GM19324 (cell line): ENCODE measurements around the gene TSR3.

Source experiments
- ATAC-seq: cut with Tn5 transposase; IDR thresholded peaks from one replicate; pipeline ENCODE4 v1.9.1; 2021; ENCODE audit warnings: mild to moderate bottlenecking, moderate library complexity; ENCODE audit not compliant: unreplicated experiment, low FRiP score

Gene TSR3

DNA sequence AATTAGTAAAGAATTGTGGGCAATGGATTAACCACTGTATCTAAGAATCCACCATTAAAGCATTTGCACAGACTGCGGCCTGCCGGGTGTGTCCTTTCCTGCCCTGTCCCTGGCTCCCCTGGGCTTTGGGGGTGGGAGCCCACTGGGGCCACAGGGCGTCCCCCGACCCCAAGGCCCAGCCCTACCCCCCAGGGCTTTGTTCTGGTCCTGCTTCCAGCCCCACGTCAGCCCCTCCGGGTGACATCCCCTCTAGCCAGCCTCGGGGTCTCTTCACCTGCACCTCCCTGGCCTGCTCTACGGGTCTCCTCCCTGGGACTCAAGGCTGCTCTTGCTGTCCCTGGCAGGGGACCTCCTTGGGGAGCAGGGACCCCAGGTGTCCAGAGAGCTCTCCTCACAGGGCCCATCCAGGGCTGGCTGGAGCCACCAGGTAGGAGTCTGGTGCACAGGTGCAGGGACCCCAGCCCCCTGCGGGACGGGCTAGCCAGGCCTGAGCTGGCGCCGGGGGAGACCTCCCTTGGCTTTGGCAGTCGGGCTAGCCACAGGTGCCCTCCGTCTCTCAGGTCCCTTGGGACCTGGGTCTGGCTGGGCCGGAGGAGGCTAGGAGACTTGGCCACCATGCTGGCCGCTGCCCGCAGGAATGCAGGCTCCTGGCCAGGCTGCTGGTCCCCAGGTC lies 24.6 kb downstream of the TSR3 start:
- ATAC-seq = no peak

- no peak for ATAC-seq
Measured at GRCh38 chr16:1326391-1326790, 25.3 kb downstream of the TSR3 start.

- no peak for ATAC-seq
Measured at GRCh38 chr16:1325673-1326371, 25.9 kb downstream of the TSR3 start.

DNA sequence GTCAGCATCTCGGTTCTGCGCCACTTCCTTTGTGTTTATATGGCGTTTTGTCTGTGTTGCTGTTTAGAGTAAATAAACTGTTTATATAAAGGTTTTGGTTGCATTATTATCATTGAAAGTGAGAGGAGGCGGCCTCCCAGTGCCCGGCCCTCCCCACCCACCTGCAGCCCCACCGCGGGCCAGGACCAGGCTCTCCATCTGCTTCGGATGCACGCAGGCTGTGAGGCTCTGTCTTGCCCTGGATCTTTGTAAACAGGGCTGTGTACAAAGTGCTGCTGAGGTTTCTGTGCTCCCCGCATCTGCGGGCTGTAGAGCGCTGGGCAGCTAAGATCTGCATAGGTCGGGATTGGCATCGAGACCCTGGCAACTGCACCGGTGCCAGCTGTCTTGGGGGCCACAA lies 26.4 kb downstream of the TSR3 start:
- no peak for ATAC-seq

DNA sequence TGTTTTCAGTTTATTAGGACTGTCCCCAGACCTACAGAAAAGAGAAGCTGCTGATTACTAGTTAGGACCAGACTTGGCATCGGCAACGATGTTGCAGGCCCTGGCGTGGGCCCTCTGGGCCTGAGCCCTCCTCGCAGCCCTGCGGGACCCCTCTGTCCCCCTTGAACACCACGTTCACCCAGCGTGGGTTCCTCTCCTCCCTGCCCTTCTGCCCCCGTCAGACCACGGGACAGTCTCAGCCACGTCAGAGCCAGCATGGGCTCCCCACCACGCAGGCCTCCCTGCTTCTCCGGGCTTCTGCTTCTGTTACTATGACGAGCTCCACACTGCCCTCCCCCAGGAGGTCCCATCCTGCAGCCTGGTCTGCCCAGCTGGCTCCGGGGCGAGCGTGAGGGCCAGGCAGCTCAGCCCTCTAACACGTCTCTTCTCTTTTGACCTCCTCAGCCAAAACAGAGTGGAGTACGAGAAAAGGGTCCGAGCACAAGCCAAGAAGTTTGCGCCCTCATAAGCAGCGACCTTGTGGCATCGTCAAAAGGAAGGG lies 27.3 kb downstream of the TSR3 start:
- ATAC-seq = no peak

DNA sequence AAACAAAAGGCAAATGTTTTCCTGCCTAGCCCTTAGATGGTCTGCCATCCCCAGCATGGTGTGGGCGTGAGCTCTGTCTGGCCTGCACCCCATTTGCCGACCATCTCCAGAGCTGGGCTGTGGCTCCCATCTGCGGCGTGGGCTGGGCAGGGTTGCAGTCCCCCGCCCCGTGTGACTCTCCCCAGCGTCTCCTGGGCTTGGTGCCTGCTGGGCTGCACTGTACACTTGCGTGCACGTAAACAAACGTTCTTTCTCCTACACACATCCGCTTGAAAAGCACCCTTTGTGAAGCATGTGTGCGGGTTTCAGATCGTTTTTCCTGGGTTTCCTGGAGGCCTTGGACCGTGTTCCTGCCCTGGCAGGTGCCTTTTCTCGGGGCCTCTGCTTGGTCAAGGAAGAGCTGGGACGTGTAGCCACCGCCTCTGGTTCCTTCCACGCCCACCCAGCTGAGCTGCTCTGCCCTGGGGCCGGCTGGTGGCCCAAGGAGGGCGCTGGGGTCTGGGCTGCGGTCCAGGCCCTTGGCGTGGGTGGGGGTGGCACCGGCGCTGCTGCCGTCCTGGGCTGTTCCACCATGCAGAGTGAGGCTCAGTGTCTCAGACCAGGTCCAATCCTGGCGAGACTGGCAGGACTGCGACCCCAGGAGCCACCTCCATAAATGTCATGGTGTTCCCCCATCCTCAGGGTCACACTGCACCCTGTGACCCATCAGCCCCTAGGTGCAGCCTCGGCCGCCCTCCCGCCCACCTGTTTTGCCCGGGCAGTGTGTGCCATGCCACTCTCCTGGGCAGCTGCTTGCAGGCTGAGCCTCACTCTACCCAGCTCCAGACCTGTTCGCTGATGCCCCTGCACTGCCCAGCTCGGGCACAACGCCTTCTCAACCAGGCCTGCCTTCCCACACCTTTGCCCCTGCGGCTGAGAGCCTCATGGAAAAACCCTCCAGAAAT lies 28.1 kb downstream of the TSR3 start:
- ATAC-seq = no peak

DNA sequence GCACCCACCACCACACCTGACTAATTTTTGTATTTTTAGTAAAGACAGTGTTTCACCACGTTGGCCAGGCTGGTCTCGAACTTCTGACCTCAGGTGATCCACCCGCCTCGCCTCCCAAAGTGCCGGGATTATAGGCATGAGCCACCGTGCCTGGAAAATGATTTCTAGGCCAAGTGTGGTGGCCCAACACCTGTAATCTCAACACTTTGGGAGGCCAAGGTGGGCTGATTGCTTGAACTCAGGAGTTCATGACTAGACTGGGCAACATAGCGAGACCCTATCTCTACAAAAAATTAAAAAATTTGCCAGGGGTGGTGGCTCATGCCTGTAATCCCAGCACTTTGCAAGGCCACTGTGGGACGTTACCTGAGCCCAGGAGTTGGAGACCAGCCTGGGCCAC lies 29.3 kb downstream of the TSR3 start:
- ATAC-seq = no peak

GRCh38 chr16:1320658-1321240 lies 30.9 kb downstream of the TSR3 start:
- ATAC-seq = no peak

- ATAC-seq = no peak
Measured at GRCh38 chr16:1320097-1320496, 31.6 kb downstream of the TSR3 start.

DNA sequence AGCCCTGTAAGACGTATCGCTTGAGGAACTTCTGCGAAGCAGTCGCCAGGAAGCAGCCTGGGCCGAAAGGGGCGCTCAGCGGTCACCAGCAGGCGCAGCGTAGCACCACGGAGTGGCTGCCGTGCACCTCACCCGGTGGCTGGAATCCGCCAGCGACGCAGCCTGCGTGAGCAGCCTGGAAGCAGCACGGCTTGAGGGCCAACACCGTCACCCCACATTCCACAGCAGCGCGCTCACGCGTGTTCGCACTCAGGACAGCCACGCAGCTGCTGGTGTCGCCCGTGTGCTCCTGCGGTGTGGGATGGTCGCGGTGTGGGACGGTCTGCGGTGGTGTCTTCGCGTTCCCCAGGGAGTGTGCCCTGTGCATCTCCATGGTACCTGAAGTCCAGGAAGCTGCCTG lies 32.6 kb downstream of the TSR3 start:
- ATAC-seq = no peak

DNA sequence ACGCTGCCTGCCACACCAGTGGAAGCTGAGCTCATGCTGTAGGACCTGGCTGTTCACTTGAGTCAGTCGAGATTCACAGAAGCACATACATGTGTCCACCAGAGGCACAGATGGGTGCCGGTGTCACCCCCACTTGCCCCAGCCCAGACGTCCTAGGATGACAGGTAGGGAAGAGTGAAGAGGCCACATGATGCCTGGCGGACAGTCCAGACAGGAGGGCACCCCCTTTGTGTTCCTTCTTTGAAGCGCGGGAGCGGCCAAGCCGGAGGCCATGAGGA lies 33.5 kb downstream of the TSR3 start:
- no peak for ATAC-seq

- ATAC-seq = no peak
Measured at GRCh38 chr16:1317479-1318267, 34.0 kb downstream of the TSR3 start.

- ATAC-seq = no peak
Measured at GRCh38 chr16:1316033-1316405, 35.7 kb downstream of the TSR3 start.

GRCh38 chr16:1315081-1316032 lies 36.3 kb downstream of the TSR3 start:
- no peak for ATAC-seq

DNA sequence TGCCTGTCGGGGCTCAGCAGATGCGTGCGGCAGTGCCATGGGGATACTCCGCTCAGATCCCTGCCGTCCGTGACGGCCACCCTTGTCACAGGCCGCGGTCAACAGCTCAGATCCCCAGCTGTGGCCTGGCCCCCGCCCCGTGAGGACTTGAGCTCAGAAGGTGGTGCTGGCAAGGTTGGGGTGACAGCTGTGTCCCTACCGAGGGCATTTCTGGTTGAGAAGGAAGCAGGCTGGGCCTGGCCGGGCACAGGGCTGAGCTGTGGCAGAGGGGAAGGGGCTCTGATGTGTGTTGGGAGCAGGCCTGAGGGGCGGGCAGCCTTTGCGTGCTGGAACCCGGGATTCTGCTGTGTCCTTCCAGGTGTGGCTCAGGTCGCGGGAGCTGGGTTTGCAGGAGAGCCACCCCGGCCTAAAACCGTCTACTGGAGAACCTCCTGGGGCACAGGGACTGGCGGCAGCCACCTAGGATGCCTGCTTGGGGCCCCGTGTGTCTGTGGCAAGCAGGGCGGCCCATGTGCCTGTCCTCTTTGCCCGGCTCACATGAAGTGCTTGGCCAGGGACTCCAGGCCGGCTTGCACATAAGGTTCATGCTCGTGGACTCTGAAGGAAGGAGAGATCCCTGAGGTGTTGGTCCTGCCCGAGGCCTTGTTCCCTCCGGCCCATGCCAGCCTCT lies 37.1 kb downstream of the TSR3 start:
- no peak for ATAC-seq

- no peak for ATAC-seq
Measured at GRCh38 chr16:1313721-1314369, 37.8 kb downstream of the TSR3 start.

DNA sequence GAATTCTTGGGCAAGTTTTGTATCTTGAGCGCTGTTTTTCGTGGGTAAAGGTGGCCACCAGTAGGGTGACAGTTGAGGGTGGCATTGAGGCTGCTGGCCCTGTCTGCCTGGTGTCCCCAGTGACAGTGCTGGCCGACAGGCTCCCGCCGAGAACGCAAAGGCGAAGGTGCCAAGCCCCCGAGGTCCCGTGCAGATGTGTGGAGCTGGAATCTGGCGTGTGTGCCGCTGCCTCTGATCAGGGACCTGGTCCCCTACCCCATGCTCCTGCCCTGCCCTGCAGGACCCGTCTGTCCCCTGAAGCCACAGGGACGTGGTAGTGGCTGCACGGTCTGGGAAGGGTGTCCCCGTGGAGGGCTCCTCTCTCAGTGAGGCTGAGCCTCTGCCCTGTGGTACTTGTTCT lies 38.8 kb downstream of the TSR3 start:
- ATAC-seq = no peak

GRCh38 chr16:1312467-1312816 lies 39.2 kb downstream of the TSR3 start:
- no peak for ATAC-seq
